CD4-positive, alpha-beta T cell (primary cell): ENCODE data around the gene PACSIN2. TPM values are rescaled to one million over a fixed set of nuclear protein-coding genes. Genes with fewer than 3 reads are reported as not detected.

ENCODE experiments used
- ATAC-seq: fragments of 200-7000 bp; cut with Tn5 transposase; one replicate; pipeline ENCODE4 v1.10.0; 2022; ENCODE audit warnings: mild to moderate bottlenecking; ENCODE audit not compliant: poor library complexity
- CTCF ChIA-PET: fragments of 350-600 bp; sonication (Branson Sonifier 250); formaldehyde crosslinking; loops from one replicate; lab custom pipeline; 2021; ENCODE audit warnings: antibody characterized with exemption, inconsistent platforms; lab: Charles Lee
- POLR2A ChIA-PET: fragments of 350-600 bp; sonication (Branson Sonifier 250); formaldehyde crosslinking; loops from one replicate; lab custom pipeline; 2021; ENCODE audit warnings: antibody characterized with exemption, inconsistent platforms; lab: Charles Lee
- DNase-seq, 14 experiments: peaks; one replicate each; pipeline ENCODE4 v3.0.0-alpha.2; 2013 to 2020; ENCODE audit warnings: mixed read lengths in 2 of 14
- H3K27ac ChIP-seq, 2 donors: one replicate each; pipeline versions ENCODE4 v1.5.1 to v1.7.0; 2013; ENCODE audit warnings: low read length in 2 of 2, low read depth in 1 of 2, mild to moderate bottlenecking in 1 of 2
- H3K27me3 ChIP-seq, 2 experiments: 1 replicate in 1 of 2; 2 replicates in 1 of 2; pipeline versions ENCODE4 v1.6.1 to v1.7.0; 2013; ENCODE audit warnings: low read length in 2 of 2, control low read depth in 1 of 2, mild to moderate bottlenecking in 1 of 2, moderate library complexity in 1 of 2; ENCODE audit not compliant: insufficient read depth in 2 of 2, control insufficient read depth in 1 of 2
- H3K36me3 ChIP-seq: one replicate; pipeline ENCODE4 v1.6.1; 2013; ENCODE audit warnings: low read length, control low read depth; ENCODE audit not compliant: insufficient read depth
- H3K4me1 ChIP-seq: one replicate; pipeline ENCODE4 v1.6.1; 2013; ENCODE audit warnings: low read length, control low read depth; ENCODE audit not compliant: insufficient read depth
- H3K4me3 ChIP-seq: one replicate; pipeline ENCODE4 v1.5.1; 2013; ENCODE audit warnings: mild to moderate bottlenecking, low read length, moderate library complexity
- H3K9me3 ChIP-seq, 2 experiments: 1 replicate in 1 of 2; 2 replicates in 1 of 2; pipeline versions ENCODE4 v1.6.1 to v1.7.0; 2013; ENCODE audit warnings: low read length in 2 of 2, mild to moderate bottlenecking in 2 of 2, control low read depth in 1 of 2, moderate library complexity in 1 of 2; ENCODE audit not compliant: control insufficient read depth in 1 of 2, insufficient read depth in 1 of 2
- H3K27ac Mint-ChIP-seq: one replicate; pipeline ENCODE4 v1.8.0; 2020; ENCODE audit warnings: mixed read lengths
- H3K27me3 Mint-ChIP-seq: one replicate; pipeline ENCODE4 v1.8.0; 2021; ENCODE audit warnings: mixed read lengths
- H3K36me3 Mint-ChIP-seq: one replicate; pipeline ENCODE4 v1.8.0; 2021; ENCODE audit warnings: low read depth, mixed read lengths
- H3K4me1 Mint-ChIP-seq: one replicate; pipeline ENCODE4 v1.8.0; 2021; ENCODE audit warnings: low read depth, mixed read lengths
- H3K4me3 Mint-ChIP-seq: one replicate; pipeline ENCODE4 v1.8.0; 2020; ENCODE audit warnings: mild to moderate bottlenecking, mixed read lengths
- H3K9me3 Mint-ChIP-seq: one replicate; pipeline ENCODE4 v1.8.0; 2020; ENCODE audit warnings: mixed read lengths
- intact Hi-C, 2 experiments: fragments of 100-400 bp; cut with DNase I in 1 of 2; cut with micrococcal nuclease in 1 of 2; formaldehyde crosslinking; loops; one replicate each; pipeline versions ENCODE4 v1.15.1 to v1.9.0; 2023 to 2025; cut with DNase I, micrococcal nuclease
- total RNA-seq, 174 experiments: library from RNA in 2 of 174; stranded (reverse) in 2 of 174; gene quantifications; one replicate each; pipeline ENCODE4 v1.2.3 and lab custom pipeline; 2021 to 2026
- TF ChIP-seq, protein P1 (sequence below): fragments of 200-600 bp; IDR thresholded peaks from one replicate; pipeline ENCODE4 v1.8.0; 2022; ENCODE audit warnings: antibody characterized with exemption, mild to moderate bottlenecking

The PACSIN2 gene
- total RNA-seq, 2 experiments from 2014 or later: 23.3 to 25.5 TPM

GRCh38 chr22:42934338-42934737, 80.6 kb downstream of the PACSIN2 start:
- Histone ChIP-seq H3K27me3 (no peaks in the 10 kb centered on the region), H3K4me1 (peaks cover 48% of the 10 kb centered on the region), H3K9me3 (no peaks in the 10 kb centered on the region), H3K36me3 (no peaks in the 10 kb centered on the region), H3K27ac (no peak overlapping the region), H3K4me3 (no peak overlapping the region)
- Mint-ChIP-seq H3K9me3 (no peaks in the 10 kb centered on the region), H3K4me3 (no peak overlapping the region), H3K27ac (no peak overlapping the region), H3K36me3 (peaks cover 4% of the 10 kb centered on the region), H3K27me3 (no peaks in the 10 kb centered on the region), H3K4me1 (peaks cover 85% of the 10 kb centered on the region)
- TF ChIP-seq, protein P1, sequence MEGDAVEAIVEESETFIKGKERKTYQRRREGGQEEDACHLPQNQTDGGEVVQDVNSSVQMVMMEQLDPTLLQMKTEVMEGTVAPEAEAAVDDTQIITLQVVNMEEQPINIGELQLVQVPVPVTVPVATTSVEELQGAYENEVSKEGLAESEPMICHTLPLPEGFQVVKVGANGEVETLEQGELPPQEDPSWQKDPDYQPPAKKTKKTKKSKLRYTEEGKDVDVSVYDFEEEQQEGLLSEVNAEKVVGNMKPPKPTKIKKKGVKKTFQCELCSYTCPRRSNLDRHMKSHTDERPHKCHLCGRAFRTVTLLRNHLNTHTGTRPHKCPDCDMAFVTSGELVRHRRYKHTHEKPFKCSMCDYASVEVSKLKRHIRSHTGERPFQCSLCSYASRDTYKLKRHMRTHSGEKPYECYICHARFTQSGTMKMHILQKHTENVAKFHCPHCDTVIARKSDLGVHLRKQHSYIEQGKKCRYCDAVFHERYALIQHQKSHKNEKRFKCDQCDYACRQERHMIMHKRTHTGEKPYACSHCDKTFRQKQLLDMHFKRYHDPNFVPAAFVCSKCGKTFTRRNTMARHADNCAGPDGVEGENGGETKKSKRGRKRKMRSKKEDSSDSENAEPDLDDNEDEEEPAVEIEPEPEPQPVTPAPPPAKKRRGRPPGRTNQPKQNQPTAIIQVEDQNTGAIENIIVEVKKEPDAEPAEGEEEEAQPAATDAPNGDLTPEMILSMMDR: no peak
- DNase-seq (no peak), ATAC-seq (no peak)
- intact Hi-C loops: no loop called here
- POLR2A ChIA-PET: no interaction called here
- CTCF ChIA-PET: interaction anchor here (0.6 kb wide), 1 partner anchor 13 kb away, joined by 5 read pairs; no protein-coding TSS in a partner anchor

DNA sequence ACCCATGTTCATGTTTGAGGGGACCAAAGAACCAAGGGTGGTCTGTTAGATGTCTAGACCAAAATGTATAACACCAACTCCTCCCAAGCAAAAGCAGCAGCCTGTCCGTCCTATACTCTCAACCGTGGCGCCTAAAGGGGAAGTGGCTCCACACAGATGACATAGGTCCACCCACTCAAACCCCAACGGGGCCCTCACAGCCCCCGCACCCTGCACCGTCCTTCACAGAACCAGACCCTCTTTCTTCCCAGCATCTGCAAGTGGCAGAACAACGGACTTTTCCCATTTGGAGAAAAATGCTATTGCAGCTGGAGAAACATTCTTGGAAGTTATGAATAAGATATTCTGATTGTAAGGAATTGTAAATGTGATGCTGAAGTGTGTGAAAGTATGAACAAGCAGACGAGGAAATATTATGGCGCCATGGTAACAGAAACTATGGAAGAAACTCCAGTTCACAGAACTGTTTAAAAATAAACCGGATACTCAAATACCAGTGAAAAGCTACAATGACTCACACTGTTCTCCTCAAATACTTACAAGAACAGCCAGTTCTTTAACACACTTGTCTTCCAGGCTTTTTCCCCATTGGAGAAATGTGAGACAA, 81.4 kb downstream of the PACSIN2 start:
- Histone ChIP-seq H3K36me3 (no peaks in the 10 kb centered on the region), H3K27ac (peak overlapping the region in 1 of 2 donors; percentile 24), H3K27me3 (no peaks in the 10 kb centered on the region), H3K4me3 (no peak overlapping the region), H3K9me3 (no peaks in the 10 kb centered on the region), H3K4me1 (peaks cover 48% of the 10 kb centered on the region)
- Mint-ChIP-seq H3K27me3 (no peaks in the 10 kb centered on the region), H3K4me3 (no peak overlapping the region), H3K4me1 (peaks cover 85% of the 10 kb centered on the region), H3K27ac (peak overlapping the region; percentile 35), H3K9me3 (no peaks in the 10 kb centered on the region), H3K36me3 (peaks cover 8% of the 10 kb centered on the region)
- no peak for ATAC-seq
- intact Hi-C loops: no loop called here
- peak in 3 of 14 experiments; percentile 19 to 54 (median 49) for DNase-seq
- TF ChIP-seq, protein P1: no peak
- CTCF ChIA-PET: interaction anchor here (0.6 kb wide), 1 partner anchor 14 kb away, joined by 5 read pairs; no protein-coding TSS in a partner anchor
- POLR2A ChIA-PET: no interaction called here

DNA sequence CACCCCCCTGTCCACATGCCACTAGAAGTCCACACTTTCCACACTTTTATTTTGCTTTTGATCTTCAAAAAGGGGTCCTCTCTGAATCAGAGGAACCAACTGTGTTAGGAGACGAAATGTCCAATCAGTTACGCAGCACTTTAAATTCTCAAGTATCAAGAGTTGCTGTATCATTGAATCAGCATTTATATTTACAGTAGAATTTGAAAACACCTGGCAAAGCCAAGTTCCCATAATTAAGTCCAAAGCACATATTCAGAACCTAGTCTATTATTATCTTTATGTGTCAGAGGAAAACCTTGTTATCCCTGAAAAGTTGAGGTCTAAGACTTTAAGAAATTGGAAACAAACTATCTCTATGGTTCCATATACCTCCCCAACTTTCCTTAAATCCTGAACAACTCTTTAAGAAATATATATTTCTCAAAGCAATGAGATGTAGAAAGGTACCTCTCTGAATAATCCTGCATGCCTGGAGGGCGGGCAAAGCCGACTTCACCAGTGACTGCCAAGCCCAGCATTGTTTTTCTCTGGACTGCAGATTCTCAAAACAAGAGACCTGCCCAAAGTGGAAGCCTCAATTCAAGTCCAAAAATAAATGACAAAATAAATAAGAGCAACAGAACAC, 82.0 kb downstream of the PACSIN2 start:
- H3K36me3 ChIP-seq: peaks cover under 1% of the 10 kb centered on the region
- DNase-seq (no peak), ATAC-seq (no peak)
- POLR2A ChIA-PET: no interaction called here
- H3K4me3 ChIP-seq: no peak overlapping the region
- H3K9me3 Mint-ChIP-seq: no peaks in the 10 kb centered on the region
- intact Hi-C loops: no loop called here
- H3K9me3 ChIP-seq: no peaks in the 10 kb centered on the region
- H3K4me1 Mint-ChIP-seq: peaks cover 81% of the 10 kb centered on the region
- H3K4me3 Mint-ChIP-seq: no peak overlapping the region
- H3K27ac Mint-ChIP-seq: no peak overlapping the region
- CTCF ChIA-PET: no interaction called here
- TF ChIP-seq, protein P1: no peak
- H3K27ac ChIP-seq: peak overlapping the region in 1 of 2 donors; percentile 24
- H3K27me3 Mint-ChIP-seq: no peaks in the 10 kb centered on the region
- H3K36me3 Mint-ChIP-seq: peaks cover 6% of the 10 kb centered on the region
- H3K27me3 ChIP-seq: no peaks in the 10 kb centered on the region
- peaks cover 48% of the 10 kb centered on the region for H3K4me1 ChIP-seq
